Trophoblast cell (in vitro differentiated cells and primary cell): ENCODE results near the gene WTIP.

Source experiments
- DNase-seq, 2 donors: peaks; one replicate each; pipeline ENCODE4 v3.0.0-alpha.2; 2016
- H2AFZ ChIP-seq: 2 replicates; pipeline ENCODE4 v1.6.1; 2013; ENCODE audit warnings: low read length, moderate library complexity, mild to moderate bottlenecking; ENCODE audit not compliant: insufficient read depth, poor library complexity
- H2AK5ac ChIP-seq: 2 replicates; pipeline ENCODE4 v1.6.1; 2013; ENCODE audit warnings: mild to moderate bottlenecking, low read length
- H2BK120ac ChIP-seq: 2 replicates; pipeline ENCODE4 v1.6.1; 2013; ENCODE audit warnings: low read length, mild to moderate bottlenecking, moderate library complexity; ENCODE audit not compliant: insufficient read depth, poor library complexity
- H2BK12ac ChIP-seq: 2 replicates; pipeline ENCODE4 v1.6.1; 2013; ENCODE audit warnings: mild to moderate bottlenecking, low read length, moderate library complexity
- H2BK5ac ChIP-seq: 2 replicates; pipeline ENCODE4 v1.6.1; 2013; ENCODE audit warnings: low read length, low read depth, moderate library complexity, mild to moderate bottlenecking; ENCODE audit not compliant: poor library complexity
- H3K14ac ChIP-seq: 2 replicates; pipeline ENCODE4 v1.6.1; 2013; ENCODE audit warnings: mild to moderate bottlenecking, low read length
- H3K18ac ChIP-seq: 2 replicates; pipeline ENCODE4 v1.6.1; 2013; ENCODE audit warnings: mild to moderate bottlenecking, low read length
- H3K23ac ChIP-seq: 2 replicates; pipeline ENCODE4 v1.6.1; 2013; ENCODE audit warnings: low read length
- H3K27ac ChIP-seq: 2 replicates; pipeline ENCODE4 v1.5.1; 2013; ENCODE audit warnings: low read depth, mild to moderate bottlenecking, inconsistent platforms, low read length, moderate library complexity
- H3K27me3 ChIP-seq: 2 replicates; pipeline ENCODE4 v1.6.1; 2013; ENCODE audit warnings: inconsistent platforms, mild to moderate bottlenecking, low read length, moderate library complexity; ENCODE audit not compliant: insufficient read depth
- H3K36me3 ChIP-seq, 2 experiments: 1 replicate in 1 of 2; 2 replicates in 1 of 2; pipeline ENCODE4 v1.6.1; 2013; ENCODE audit warnings: low read length in 2 of 2, mild to moderate bottlenecking in 2 of 2, moderate library complexity in 1 of 2; ENCODE audit not compliant: insufficient read depth in 2 of 2, control insufficient read depth in 1 of 2
- H3K4ac ChIP-seq: 2 replicates; pipeline ENCODE4 v1.6.1; 2013; ENCODE audit warnings: low read depth, mild to moderate bottlenecking, low read length, moderate library complexity
- H3K4me1 ChIP-seq, 2 experiments: 1 replicate in 1 of 2; 2 replicates in 1 of 2; pipeline ENCODE4 v1.6.1; 2013; ENCODE audit warnings: low read length in 2 of 2, mild to moderate bottlenecking in 2 of 2, moderate library complexity in 1 of 2; ENCODE audit not compliant: insufficient read depth in 2 of 2, control insufficient read depth in 1 of 2
- H3K4me2 ChIP-seq: 2 replicates; pipeline ENCODE4 v1.6.1; 2013; ENCODE audit warnings: inconsistent platforms, mild to moderate bottlenecking, low read length, moderate library complexity
- H3K4me3 ChIP-seq: 2 replicates; pipeline ENCODE4 v1.5.1; 2013; ENCODE audit warnings: mild to moderate bottlenecking, low read depth, low read length, inconsistent platforms
- H3K79me1 ChIP-seq: one replicate; pipeline ENCODE4 v1.6.1; 2013; ENCODE audit warnings: low read length
- H3K79me2 ChIP-seq: 2 replicates; pipeline ENCODE4 v1.6.1; 2013; ENCODE audit warnings: low read length, mild to moderate bottlenecking; ENCODE audit not compliant: control insufficient read depth, insufficient read depth, poor library complexity
- H3K9ac ChIP-seq: 2 replicates; pipeline ENCODE4 v1.6.1; 2013; ENCODE audit warnings: mild to moderate bottlenecking, low read length
- H3K9me3 ChIP-seq: 2 replicates; pipeline ENCODE4 v1.6.1; 2013; ENCODE audit warnings: low read depth, mild to moderate bottlenecking, control low read depth, inconsistent platforms, low read length; ENCODE audit not compliant: insufficient read depth
- H4K12ac ChIP-seq: 2 replicates; pipeline ENCODE4 v1.6.1; 2013; ENCODE audit warnings: low read depth, mild to moderate bottlenecking, low read length, moderate library complexity
- H4K8ac ChIP-seq: 2 replicates; pipeline ENCODE4 v1.6.1; 2013; ENCODE audit warnings: low read depth, mild to moderate bottlenecking, low read length, moderate library complexity
- H4K91ac ChIP-seq: one replicate; pipeline ENCODE4 v1.6.1; 2013; ENCODE audit warnings: low read depth, mild to moderate bottlenecking, low read length, moderate library complexity
- WGBS: extraction: QIAGEN DNeasy Blood & Tissue Kit; methylation state at CpG from one replicate; pipeline ENCODE4 v1.1.7; 2013; ENCODE audit warnings: missing lambda C conversion rate; ENCODE audit not compliant: insufficient read length, insufficient coverage; ENCODE audit errors: extremely low coverage; 5-methylcytosine and 5-hydroxymethylcytosine counted together

WTIP gene

GRCh38 chr19:34479396-34479795 is 2.2 kb upstream of the WTIP start:
- Histone ChIP-seq H2AK5ac (no peak overlapping the region), H3K14ac (no peak overlapping the region), H3K79me2 (peaks cover 19% of the 10 kb centered on the region), H4K8ac (no peak overlapping the region), H3K23ac (no peak overlapping the region), H3K4me3 (no peak overlapping the region), H3K79me1 (peaks cover 14% of the 10 kb centered on the region), H3K9me3 (peaks cover 3% of the 10 kb centered on the region), H2AFZ (no peak overlapping the region), H3K4ac (no peak overlapping the region), H3K27me3 (no peaks in the 10 kb centered on the region), H2BK5ac (no peak overlapping the region), H4K91ac (no peak overlapping the region), H3K4me2 (no peak overlapping the region), H2BK120ac (no peak overlapping the region), H2BK12ac (no peak overlapping the region), H3K27ac (no peak overlapping the region), H3K36me3 (peaks cover 0 to 2% of the 10 kb centered on the region in 2 experiments), H3K4me1 (peaks cover 13 to 15% of the 10 kb centered on the region in 2 experiments), H4K12ac (no peak overlapping the region), H3K18ac (no peak overlapping the region), H3K9ac (no peak overlapping the region)
- WGBS: no CpG with 5 or more reads among the region's 7 CpGs
- no peak for DNase-seq

DNA sequence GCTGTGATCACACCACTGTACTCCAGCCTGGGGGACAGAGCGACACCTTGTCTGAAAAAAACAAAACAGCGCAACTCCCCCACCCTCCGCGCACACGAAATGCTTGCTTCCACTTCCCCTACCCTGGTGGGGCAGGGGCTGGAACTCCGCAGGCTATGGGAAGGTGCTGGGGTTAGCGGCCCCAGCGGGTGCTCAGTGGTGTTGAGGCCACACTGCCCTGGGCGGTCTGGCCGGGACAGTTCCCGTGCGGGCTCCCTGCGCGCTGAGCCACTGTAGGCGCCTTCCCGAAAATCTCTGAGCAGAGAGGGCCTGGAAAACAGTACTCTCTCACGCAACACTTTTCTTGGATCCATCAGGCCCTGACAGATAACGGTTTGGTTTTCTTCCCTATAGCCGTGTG is 1.1 kb upstream of the WTIP start:
- H3K4me2 ChIP-seq: peak overlapping the region; percentile 73
- H4K91ac ChIP-seq: peak overlapping the region; percentile 87
- no peak overlapping the region for H2BK12ac ChIP-seq
- no peak overlapping the region for H4K8ac ChIP-seq
- WGBS: no CpG with 5 or more reads among the region's 19 CpGs
- no peak overlapping the region for H3K4me3 ChIP-seq
- H4K12ac ChIP-seq: no peak overlapping the region
- no peak overlapping the region for H2AFZ ChIP-seq
- H3K14ac ChIP-seq: no peak overlapping the region
- H3K4ac ChIP-seq: no peak overlapping the region
- peaks cover 3% of the 10 kb centered on the region for H3K9me3 ChIP-seq
- no peak overlapping the region for H3K18ac ChIP-seq
- peaks cover 19% of the 10 kb centered on the region for H3K79me2 ChIP-seq
- H2BK5ac ChIP-seq: no peak overlapping the region
- no peaks in the 10 kb centered on the region for H3K27me3 ChIP-seq
- peak overlapping the region; percentile 78 for H2BK120ac ChIP-seq
- H3K79me1 ChIP-seq: peaks cover 13% of the 10 kb centered on the region
- H3K23ac ChIP-seq: no peak overlapping the region
- H3K27ac ChIP-seq: no peak overlapping the region
- peaks cover 0 to 2% of the 10 kb centered on the region in 2 experiments for H3K36me3 ChIP-seq
- peaks cover 10 to 11% of the 10 kb centered on the region in 2 experiments for H3K4me1 ChIP-seq
- H3K9ac ChIP-seq: no peak overlapping the region
- DNase-seq: no peak
- peak overlapping the region; percentile 22 for H2AK5ac ChIP-seq

DNA sequence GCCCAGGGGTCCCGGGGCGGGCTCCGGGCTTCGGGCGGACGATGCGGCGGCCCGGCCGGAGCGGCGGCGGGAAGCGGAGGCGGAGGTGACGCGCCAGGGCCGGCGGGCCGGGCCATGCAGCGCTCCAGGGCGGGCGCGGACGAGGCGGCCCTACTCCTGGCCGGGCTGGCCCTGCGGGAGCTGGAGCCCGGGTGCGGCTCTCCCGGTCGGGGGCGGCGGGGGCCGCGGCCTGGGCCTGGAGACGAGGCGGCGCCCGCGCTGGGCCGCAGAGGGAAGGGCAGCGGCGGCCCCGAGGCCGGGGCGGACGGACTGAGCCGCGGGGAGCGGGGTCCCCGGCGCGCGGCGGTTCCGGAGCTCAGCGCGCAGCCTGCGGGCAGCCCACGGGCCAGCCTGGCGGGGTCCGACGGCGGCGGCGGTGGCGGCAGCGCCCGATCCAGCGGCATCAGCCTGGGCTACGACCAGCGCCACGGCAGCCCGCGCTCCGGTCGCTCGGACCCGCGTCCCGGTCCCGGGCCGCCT is 362 bp downstream of the WTIP start:
- peak overlapping the region; percentile 38 for H3K4ac ChIP-seq
- peaks cover 10 to 11% of the 10 kb centered on the region in 2 experiments for H3K4me1 ChIP-seq
- WGBS: no CpG with 5 or more reads among the region's 84 CpGs
- DNase-seq: peak in 1 of 2 donors; percentile 52
- peak overlapping the region; percentile 56 for H2AK5ac ChIP-seq
- peak overlapping the region; percentile 32 for H2BK5ac ChIP-seq
- H3K79me1 ChIP-seq: peaks cover 13% of the 10 kb centered on the region
- H4K12ac ChIP-seq: no peak overlapping the region
- peaks cover 19% of the 10 kb centered on the region for H3K79me2 ChIP-seq
- H3K9me3 ChIP-seq: peaks cover 3% of the 10 kb centered on the region
- peak overlapping the region; percentile 73 for H3K4me2 ChIP-seq
- peak overlapping the region; percentile 24 for H4K8ac ChIP-seq
- peak overlapping the region; percentile 71 for H4K91ac ChIP-seq
- peaks cover 0 to 2% of the 10 kb centered on the region in 2 experiments for H3K36me3 ChIP-seq
- peak overlapping the region; percentile 56 for H2AFZ ChIP-seq
- no peaks in the 10 kb centered on the region for H3K27me3 ChIP-seq
- H2BK120ac ChIP-seq: peak overlapping the region; percentile 64
- peak overlapping the region; percentile 91 for H3K14ac ChIP-seq
- H2BK12ac ChIP-seq: no peak overlapping the region
- H3K9ac ChIP-seq: peak overlapping the region; percentile 95
- no peak overlapping the region for H3K23ac ChIP-seq
- peak overlapping the region; percentile 91 for H3K27ac ChIP-seq
- H3K18ac ChIP-seq: peak overlapping the region; percentile 2
- peak overlapping the region; percentile 94 for H3K4me3 ChIP-seq

- H3K4me1 ChIP-seq: peaks cover 10 to 12% of the 10 kb centered on the region in 2 experiments
- H2BK12ac ChIP-seq: no peak overlapping the region
- peak overlapping the region; percentile 56 for H2AFZ ChIP-seq
- peak overlapping the region; percentile 91 for H3K14ac ChIP-seq
- H3K23ac ChIP-seq: no peak overlapping the region
- peak overlapping the region; percentile 73 for H3K4me2 ChIP-seq
- H4K91ac ChIP-seq: peak overlapping the region; percentile 71
- peaks cover 21% of the 10 kb centered on the region for H3K79me2 ChIP-seq
- H3K9me3 ChIP-seq: peaks cover 3% of the 10 kb centered on the region
- no peak overlapping the region for H4K12ac ChIP-seq
- peak overlapping the region; percentile 2 for H3K18ac ChIP-seq
- peak overlapping the region; percentile 24 for H4K8ac ChIP-seq
- H3K36me3 ChIP-seq: peaks cover 2 to 3% of the 10 kb centered on the region in 2 experiments
- H3K27me3 ChIP-seq: no peaks in the 10 kb centered on the region
- peak in 1 of 2 donors; percentile 43 for DNase-seq
- peak overlapping the region; percentile 64 for H2BK120ac ChIP-seq
- H3K9ac ChIP-seq: peak overlapping the region; percentile 95
- peak overlapping the region; percentile 91 for H3K27ac ChIP-seq
- H2BK5ac ChIP-seq: peak overlapping the region; percentile 32
- peak overlapping the region; percentile 94 for H3K4me3 ChIP-seq
- no CpG with 5 or more reads among the region's 72 CpGs for WGBS
- peak overlapping the region; percentile 38 for H3K4ac ChIP-seq
- H2AK5ac ChIP-seq: peak overlapping the region; percentile 56
- peaks cover 13% of the 10 kb centered on the region for H3K79me1 ChIP-seq
Observed at GRCh38 chr19:34482380-34483250, 1.1 kb downstream of the WTIP start.
